Neural cell (in vitro differentiated cells): ENCODE data around the gene PCDH18. TPM values are rescaled to one million over a fixed set of nuclear protein-coding genes. Genes with fewer than 3 reads are reported as not detected.

Experiments
- H2AFZ ChIP-seq: fragments of 200-600, 300-800 bp; sonication (generic), shearing (Covaris generic); 2 replicates; pipeline ENCODE4 v1.6.0; 2014; ENCODE audit warnings: low read depth, mild to moderate bottlenecking, antibody characterized with exemption, low read length, moderate library complexity
- H3F3A ChIP-seq: fragments of 200-600 bp; shearing (Covaris generic); 2 replicates; pipeline ENCODE4 v1.6.1; 2016; ENCODE audit warnings: mild to moderate bottlenecking, moderate library complexity, mixed read lengths, antibody characterized with exemption, low read length; ENCODE audit not compliant: insufficient read depth, poor library complexity, severe bottlenecking
- H3K27ac ChIP-seq: fragments of 200-600, 300-800 bp; sonication (generic), shearing (Covaris generic); 2 replicates; pipeline ENCODE4 v1.5.1; 2014; ENCODE audit warnings: mild to moderate bottlenecking, low read length, moderate library complexity
- H3K27me3 ChIP-seq: fragments of 300-800, 200-600 bp; sonication (generic), shearing (Covaris generic); 2 replicates; pipeline ENCODE4 v1.6.0; 2014; ENCODE audit warnings: mild to moderate bottlenecking, low read depth, low read length, moderate library complexity; ENCODE audit not compliant: insufficient read depth
- H3K36me3 ChIP-seq: fragments of 300-800, 200-600 bp; sonication (generic), shearing (Covaris generic); 2 replicates; pipeline ENCODE4 v1.5.1; 2014; ENCODE audit warnings: mild to moderate bottlenecking, antibody characterized with exemption, low read length, moderate library complexity; ENCODE audit not compliant: insufficient read depth
- H3K4me2 ChIP-seq: fragments of 300-800, 200-600 bp; sonication (generic), shearing (Covaris generic); 2 replicates; pipeline ENCODE4 v1.6.0; 2014; ENCODE audit warnings: mild to moderate bottlenecking, low read length
- H3K4me3 ChIP-seq: fragments of 300-800, 200-600 bp; sonication (generic), shearing (Covaris generic); 2 replicates; pipeline ENCODE4 v1.5.1; 2014; ENCODE audit warnings: mild to moderate bottlenecking, low read length, moderate library complexity
- H3K79me2 ChIP-seq: fragments of 200-600 bp; shearing (Covaris generic); replicated peaks from 2 replicates; pipeline ENCODE4 v1.6.0; 2014; ENCODE audit warnings: mild to moderate bottlenecking, low read length, moderate library complexity; ENCODE audit not compliant: insufficient read depth
- H3K9ac ChIP-seq: fragments of 300-800, 200-600 bp; sonication (generic), shearing (Covaris generic); 2 replicates; pipeline ENCODE4 v1.6.1; 2016; ENCODE audit warnings: mild to moderate bottlenecking, low read length, mixed read lengths
- H3K9me2 ChIP-seq: fragments of 200-600 bp; shearing (Covaris generic); 2 replicates; pipeline ENCODE4 v1.6.1; 2016; ENCODE audit warnings: mild to moderate bottlenecking, low read length, mixed read lengths; ENCODE audit not compliant: insufficient read depth
- H3K9me3 ChIP-seq: fragments of 200-600, 300-800 bp; sonication (generic), shearing (Covaris generic); 2 replicates; pipeline ENCODE4 v1.6.1; 2016; ENCODE audit warnings: mild to moderate bottlenecking, mixed run types, low read length, moderate library complexity, mixed read lengths
- H4K20me1 ChIP-seq: fragments of 200-600 bp; shearing (Covaris generic); 2 replicates; pipeline ENCODE4 v1.6.1; 2016; ENCODE audit warnings: mild to moderate bottlenecking, mixed run types; ENCODE audit not compliant: insufficient read depth
- EP300 ChIP-seq: fragments of 450-650 bp; conservative IDR thresholded peaks from 2 replicates; pipeline ENCODE4 v1.6.1; 2014; ENCODE audit warnings: antibody characterized with exemption, mild to moderate bottlenecking, moderate library complexity; ENCODE audit not compliant: poor library complexity, severe bottlenecking
- EZH2 ChIP-seq: fragments of 200-600, 300-800 bp; shearing (Covaris generic), sonication (generic); IDR thresholded peaks from 2 replicates; pipeline ENCODE4 v1.6.1; 2014; ENCODE audit warnings: antibody characterized with exemption, low read length, borderline replicate concordance, mild to moderate bottlenecking; ENCODE audit not compliant: insufficient read depth, poor library complexity, severe bottlenecking
- MXI1 ChIP-seq: fragments of 450-650 bp; conservative IDR thresholded peaks from 2 replicates; pipeline ENCODE4 v1.6.1; 2014; ENCODE audit warnings: antibody characterized with exemption, mild to moderate bottlenecking; ENCODE audit not compliant: poor library complexity, severe bottlenecking
- POLR2AphosphoS5 ChIP-seq: IDR thresholded peaks from 2 replicates; pipeline ENCODE4 v1.6.1; 2012
- RAD21 ChIP-seq: fragments of 450-650 bp; conservative IDR thresholded peaks from 2 replicates; pipeline ENCODE4 v1.6.1; 2014; ENCODE audit warnings: antibody characterized with exemption, mild to moderate bottlenecking, moderate library complexity
- REST ChIP-seq: IDR thresholded peaks from 2 replicates; pipeline ENCODE4 v1.6.1; 2012; ENCODE audit warnings: borderline replicate concordance
- SMC3 ChIP-seq: fragments of 450-650 bp; conservative IDR thresholded peaks from 2 replicates; pipeline ENCODE4 v1.6.1; 2014; ENCODE audit warnings: antibody characterized with exemption, mild to moderate bottlenecking, moderate library complexity; ENCODE audit not compliant: poor library complexity
- TAF1 ChIP-seq: IDR thresholded peaks from 2 replicates; pipeline ENCODE4 v1.6.1; 2012; ENCODE audit warnings: low read depth
- polyA plus RNA-seq: library from polyadenylated mRNA; depleted of rRNA; stranded (reverse); fragments of >200 nt; gene quantifications from 2 replicates; pipeline ENCODE4 v1.2.3, GENCODE V29; 2014
- TF ChIP-seq, protein P1 (sequence below): fragments of 450-650 bp; IDR thresholded peaks from 2 replicates; pipeline ENCODE4 v1.5.1; 2014; ENCODE audit warnings: antibody characterized with exemption, mild to moderate bottlenecking, moderate library complexity; ENCODE audit not compliant: poor library complexity, severe bottlenecking

PCDH18 gene
- polyA plus RNA-seq, 1 donor from 2014 or later: 0.09 TPM

GRCh38 chr4:137528673-137529072, 3.6 kb downstream of the PCDH18 start:
- Histone ChIP-seq H3K27ac (no peak overlapping the region), H3K9ac (no peak overlapping the region), H3K27me3 (peaks cover 6% of the 10 kb centered on the region), H3K9me3 (no peaks in the 10 kb centered on the region), H3K4me3 (no peak overlapping the region), H3K9me2 (no peaks in the 10 kb centered on the region), H3F3A (no peaks in the 10 kb centered on the region), H2AFZ (no peak overlapping the region), H3K36me3 (no peaks in the 10 kb centered on the region), H3K4me2 (no peak overlapping the region), H3K79me2 (peaks cover 7% of the 10 kb centered on the region), H4K20me1 (no peaks in the 10 kb centered on the region)
- TF ChIP-seq EZH2: no peak
- no peak for TF ChIP-seq POLR2AphosphoS5
- no peak for TF ChIP-seq REST
- no peak for TF ChIP-seq SMC3
- no peak for TF ChIP-seq MXI1
- TF ChIP-seq, protein P1, sequence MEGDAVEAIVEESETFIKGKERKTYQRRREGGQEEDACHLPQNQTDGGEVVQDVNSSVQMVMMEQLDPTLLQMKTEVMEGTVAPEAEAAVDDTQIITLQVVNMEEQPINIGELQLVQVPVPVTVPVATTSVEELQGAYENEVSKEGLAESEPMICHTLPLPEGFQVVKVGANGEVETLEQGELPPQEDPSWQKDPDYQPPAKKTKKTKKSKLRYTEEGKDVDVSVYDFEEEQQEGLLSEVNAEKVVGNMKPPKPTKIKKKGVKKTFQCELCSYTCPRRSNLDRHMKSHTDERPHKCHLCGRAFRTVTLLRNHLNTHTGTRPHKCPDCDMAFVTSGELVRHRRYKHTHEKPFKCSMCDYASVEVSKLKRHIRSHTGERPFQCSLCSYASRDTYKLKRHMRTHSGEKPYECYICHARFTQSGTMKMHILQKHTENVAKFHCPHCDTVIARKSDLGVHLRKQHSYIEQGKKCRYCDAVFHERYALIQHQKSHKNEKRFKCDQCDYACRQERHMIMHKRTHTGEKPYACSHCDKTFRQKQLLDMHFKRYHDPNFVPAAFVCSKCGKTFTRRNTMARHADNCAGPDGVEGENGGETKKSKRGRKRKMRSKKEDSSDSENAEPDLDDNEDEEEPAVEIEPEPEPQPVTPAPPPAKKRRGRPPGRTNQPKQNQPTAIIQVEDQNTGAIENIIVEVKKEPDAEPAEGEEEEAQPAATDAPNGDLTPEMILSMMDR: no peak
- TF ChIP-seq EP300: no peak
- no peak for TF ChIP-seq RAD21
- no peak for TF ChIP-seq TAF1

GRCh38 chr4:137526681-137527080, 5.6 kb downstream of the PCDH18 start:
- TF ChIP-seq, protein P1: no peak
- TF ChIP-seq SMC3: no peak
- TF ChIP-seq TAF1: no peak
- TF ChIP-seq REST: no peak
- no peak for TF ChIP-seq POLR2AphosphoS5
- TF ChIP-seq EZH2: no peak
- no peak for TF ChIP-seq MXI1
- no peak for TF ChIP-seq EP300
- Histone ChIP-seq H3K79me2 (peaks cover 7% of the 10 kb centered on the region), H2AFZ (no peak overlapping the region), H3K36me3 (no peaks in the 10 kb centered on the region), H4K20me1 (no peaks in the 10 kb centered on the region), H3K4me3 (no peak overlapping the region), H3K9me3 (no peaks in the 10 kb centered on the region), H3K9ac (no peak overlapping the region), H3K27me3 (peaks cover 5% of the 10 kb centered on the region), H3K4me2 (no peak overlapping the region), H3F3A (no peaks in the 10 kb centered on the region), H3K27ac (no peak overlapping the region), H3K9me2 (no peaks in the 10 kb centered on the region)
